ENCODE results near the gene MT1A. TPM values are rescaled to one million over a fixed set of nuclear protein-coding genes. Genes with fewer than 3 reads are reported as not detected.

The MT1A gene
- 1.4 TPM in 1 of 2 replicates, not detected in the other for total RNA-seq

DNA sequence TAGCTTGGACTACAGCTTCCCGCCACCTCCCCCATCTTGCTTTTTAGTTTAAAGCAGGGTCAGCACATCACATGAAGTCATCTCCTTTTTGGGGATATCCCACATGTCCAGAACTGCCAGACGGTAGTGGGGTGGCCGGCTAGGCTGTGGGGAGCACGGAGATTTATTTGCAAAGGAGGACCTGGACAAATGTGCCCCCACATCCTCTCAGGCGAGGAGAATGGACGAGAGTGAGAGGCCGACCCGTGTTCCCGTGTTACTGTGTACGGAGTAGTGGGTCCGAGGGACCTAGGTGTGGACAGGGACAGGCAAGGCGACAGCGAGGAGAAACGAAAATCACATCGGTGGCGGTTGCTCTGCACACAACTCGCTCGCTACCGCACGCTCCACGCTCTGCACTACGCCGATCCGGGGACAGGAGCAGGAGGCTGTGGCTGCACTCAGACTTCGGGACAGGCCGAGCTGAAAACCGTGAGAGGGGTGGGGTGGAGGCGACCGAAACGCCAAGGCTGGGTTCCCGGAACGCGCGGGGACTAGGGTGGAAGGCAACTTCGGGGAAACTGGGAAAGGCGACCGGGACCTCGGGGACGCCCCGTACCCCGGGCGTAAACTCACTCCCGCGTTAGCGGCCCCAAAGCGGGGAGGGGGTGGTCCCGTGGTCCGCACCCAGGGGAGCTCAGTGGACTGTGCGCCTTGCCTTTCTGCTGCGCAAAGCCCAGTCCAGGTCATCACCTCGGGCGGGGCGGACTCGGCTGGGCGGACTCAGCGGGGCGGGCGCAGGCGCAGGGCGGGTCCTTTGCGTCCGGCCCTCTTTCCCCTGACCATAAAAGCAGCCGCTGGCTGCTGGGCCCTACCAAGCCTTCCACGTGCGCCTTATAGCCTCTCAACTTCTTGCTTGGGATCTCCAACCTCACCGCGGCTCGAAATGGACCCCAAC, at the start of gene MT1A:
TSS of gene MT1A (plus strand) at position 853 of the 937 bp plus-strand sequence. CDS start at position 926, 73 bp downstream.

DNA sequence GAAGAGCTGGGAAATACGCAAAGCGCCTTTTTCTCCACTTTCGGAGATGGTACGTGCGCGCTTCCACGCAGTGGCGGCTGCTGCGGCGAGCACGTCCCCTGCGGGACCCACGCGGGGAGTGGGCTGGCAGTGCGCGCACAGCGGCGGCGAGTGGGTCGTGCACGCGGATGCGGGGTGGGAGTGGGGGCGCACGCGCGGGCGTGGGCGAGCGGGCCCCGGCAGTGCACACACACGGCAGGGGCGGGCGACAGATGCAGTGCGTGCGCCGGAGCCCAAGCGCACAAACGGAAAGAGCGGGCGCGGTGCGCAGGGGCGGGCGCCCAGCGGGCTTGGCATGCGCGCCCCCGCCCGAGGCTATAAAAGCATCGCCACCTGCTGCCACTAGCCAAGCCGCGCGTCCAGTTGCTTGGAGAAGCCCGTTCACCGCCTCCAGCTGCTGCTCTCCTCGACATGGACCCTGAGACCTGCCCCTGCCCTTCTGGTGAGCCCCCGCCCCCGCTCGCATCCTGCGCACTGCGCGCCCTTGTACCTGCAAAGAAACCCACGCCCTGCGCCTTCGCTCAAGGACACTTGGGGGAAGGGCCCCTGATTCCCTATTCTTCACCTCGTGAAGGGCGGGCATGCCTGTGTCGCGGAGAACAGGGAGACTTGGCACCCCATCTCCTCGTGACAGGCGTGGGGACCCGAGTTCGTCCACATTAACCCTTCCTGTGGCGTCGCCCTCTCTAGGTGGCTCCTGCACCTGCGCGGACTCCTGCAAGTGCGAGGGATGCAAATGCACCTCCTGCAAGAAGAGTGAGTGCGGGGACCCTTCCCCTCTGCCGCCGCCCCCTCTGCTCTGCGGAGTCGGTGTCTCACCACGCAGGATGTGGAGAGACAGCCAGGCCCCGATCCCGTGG, 49.1 kb upstream of the MT1A start, which contains the start of gene MT3:
TSS of gene MT3 (plus strand) at position 388 of the 899 bp plus-strand sequence. CDS start at position 451, 63 bp downstream.

DNA sequence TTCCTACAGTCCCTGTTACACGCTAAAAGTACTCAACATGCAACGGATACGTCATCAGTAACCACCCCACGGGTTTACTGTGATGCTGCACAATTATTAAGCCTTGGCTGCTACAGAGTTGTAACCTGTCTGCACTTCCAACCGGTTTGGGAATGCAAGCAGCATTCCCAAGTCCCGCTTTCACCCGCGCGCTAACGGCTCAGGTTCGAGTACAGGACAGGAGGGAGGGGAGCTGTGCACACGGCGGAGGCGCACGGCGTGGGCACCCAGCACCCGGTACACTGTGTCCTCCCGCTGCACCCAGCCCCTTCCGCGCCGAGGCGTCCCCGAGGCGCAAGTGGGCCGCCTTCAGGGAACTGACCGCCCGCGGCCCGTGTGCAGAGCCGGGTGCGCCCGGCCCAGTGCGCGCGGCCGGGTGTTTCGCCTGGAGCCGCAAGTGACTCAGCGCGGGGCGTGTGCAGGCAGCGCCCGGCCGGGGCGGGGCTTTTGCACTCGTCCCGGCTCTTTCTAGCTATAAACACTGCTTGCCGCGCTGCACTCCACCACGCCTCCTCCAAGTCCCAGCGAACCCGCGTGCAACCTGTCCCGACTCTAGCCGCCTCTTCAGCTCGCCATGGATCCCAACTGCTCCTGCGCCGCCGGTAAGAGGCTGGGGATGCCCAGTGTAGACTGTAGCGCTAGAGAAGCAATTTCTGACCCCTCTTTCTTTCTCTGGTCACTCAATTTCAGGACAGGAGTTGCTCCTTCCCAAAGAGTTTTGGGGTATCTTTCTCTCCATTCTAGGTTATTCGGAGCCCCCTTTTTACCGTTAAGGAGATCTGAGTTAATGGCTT, 30.2 kb upstream of the MT1A start, which contains the start of gene MT2A:
TSS of gene MT2A (plus strand) at position 542 of the 833 bp plus-strand sequence. CDS start at position 614, 72 bp downstream.

DNA sequence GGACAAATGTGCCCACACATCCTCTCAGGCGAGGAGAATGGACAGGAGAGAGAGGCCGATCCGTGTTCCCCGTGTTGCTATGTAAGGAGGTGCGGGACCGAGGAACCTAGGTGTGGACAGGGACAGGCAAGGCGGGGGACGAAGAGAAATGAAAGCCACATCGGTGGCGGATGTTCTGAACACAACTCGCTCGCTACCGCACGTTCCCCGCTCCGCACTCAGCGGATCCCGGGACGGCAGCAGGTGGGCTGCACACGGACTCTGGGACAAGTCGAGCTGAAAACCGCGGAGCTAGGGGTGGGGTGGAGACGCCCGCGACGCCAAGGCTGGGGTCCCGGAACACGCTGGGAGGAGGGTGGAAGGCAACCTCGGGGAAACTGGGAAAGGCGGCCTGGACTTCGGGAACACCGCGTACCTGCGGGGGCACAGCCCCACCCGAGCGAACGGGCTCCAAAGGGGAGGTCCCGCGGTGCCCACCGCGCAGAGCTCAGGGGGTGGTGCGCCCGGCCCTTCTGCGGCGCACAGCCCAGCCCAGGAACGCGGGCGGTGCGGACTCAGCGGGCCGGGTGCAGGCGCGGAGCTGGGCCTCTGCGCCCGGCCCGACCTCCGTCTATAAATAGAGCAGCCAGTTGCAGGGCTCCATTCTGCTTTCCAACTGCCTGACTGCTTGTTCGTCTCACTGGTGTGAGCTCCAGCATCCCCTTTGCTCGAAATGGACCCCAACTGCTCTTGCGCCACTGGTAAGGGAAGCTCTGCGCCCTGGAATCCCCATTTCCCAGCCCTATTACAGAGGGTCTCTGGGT, 13.1 kb upstream of the MT1A start, which contains the start of gene MT1E:
TSS of gene MT1E (plus strand) at position 642 of the 803 bp plus-strand sequence. CDS start at position 713, 71 bp downstream.

DNA sequence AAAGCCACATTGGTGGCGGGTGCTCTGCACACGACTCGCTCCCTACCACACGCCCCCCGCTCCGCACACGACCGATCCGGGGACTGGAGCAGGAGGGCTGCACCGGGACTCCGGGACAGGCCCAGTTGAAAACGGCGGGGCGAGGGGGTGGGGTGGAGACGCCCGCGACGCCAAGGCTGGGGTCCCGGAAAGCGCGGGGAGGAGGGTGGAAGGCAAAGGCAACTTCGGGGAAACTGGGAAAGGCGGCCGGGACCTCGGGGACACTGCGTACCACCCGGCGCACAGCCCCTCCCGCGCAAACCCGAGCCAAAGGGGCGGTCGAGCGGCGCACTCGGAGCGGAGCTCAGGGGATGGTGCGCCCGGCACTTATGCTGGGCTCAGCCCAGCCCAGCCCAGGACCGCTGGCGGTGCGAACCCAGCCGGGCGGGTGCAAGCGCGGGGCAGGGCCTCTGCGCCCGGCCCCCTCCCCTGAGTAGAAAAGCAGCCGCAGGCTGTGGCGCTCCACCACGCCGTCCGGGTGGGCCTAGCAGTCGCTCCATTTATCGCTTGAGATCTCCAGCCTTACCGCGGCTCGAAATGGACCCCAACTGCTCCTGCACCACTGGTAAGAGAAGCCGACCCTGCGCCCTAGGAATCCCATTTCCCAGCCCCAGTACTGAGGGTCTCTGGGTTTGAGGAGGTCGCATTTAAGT, 6.2 kb upstream of the MT1A start, which contains the start of gene MT1M:
TSS of gene MT1M (plus strand) at position 504 of the 692 bp plus-strand sequence. CDS start at position 577, 73 bp downstream.

DNA sequence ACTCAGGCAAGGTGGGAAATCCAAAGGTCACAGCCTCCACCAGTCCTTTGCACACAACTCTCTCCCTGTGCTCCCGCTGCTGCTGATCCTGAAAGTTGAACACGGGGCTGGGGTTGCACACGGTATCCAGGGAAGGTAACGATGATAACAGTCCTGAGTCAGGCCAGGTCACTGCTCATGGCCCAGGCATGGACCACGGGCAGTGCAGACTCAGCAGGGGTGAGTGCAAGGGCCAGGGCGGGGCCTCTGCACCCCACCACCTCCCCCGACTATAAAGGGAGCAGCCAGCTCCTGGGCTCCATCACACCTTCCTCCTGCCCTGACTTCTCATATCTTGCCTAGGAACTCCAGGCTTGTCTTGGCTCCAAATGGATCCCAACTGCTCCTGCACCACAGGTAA, 13.1 kb downstream of the MT1A start, which contains the start of gene MT1B:
TSS of gene MT1B (plus strand) at position 301 of the 400 bp plus-strand sequence. CDS start at position 369, 68 bp downstream.

DNA sequence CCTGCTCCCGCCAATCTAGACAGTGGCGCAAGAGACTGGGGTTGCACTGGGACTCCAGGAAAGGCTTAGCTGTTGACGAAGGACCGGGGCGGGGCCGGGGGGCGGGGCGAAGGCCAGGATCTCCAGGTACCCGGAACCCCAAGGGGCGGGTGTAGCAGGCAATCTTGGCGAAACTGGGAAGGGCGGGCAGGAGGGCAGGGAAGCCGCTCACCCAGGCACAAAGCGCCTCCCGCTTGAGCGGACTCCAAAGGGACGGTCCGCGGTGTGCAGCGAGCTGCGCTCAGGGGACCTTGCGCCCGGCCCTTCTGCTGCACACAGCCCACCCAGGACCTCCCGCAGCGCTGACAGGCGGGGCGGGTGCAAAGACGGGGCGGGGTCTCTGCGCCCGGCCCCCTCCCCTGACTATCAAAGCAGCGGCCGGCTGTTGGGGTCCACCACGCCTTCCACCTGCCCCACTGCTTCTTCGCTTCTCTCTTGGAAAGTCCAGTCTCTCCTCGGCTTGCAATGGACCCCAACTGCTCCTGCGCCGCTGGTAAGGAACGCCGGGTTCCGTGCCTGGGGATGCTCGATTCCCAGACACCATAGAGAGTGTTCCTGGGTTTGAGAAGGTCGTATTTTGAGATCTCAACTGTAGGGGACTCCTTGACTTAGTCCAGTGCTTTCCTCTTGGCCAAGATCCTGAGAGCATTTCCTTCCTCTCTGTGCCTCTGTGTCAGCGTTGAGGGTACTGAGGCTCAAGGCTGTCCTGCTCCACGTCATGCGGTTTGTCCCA, 19.3 kb downstream of the MT1A start, which contains the start of gene MT1F:
TSS of gene MT1F (plus strand) at position 405 of the 772 bp plus-strand sequence. CDS start at position 505, 100 bp downstream.

DNA sequence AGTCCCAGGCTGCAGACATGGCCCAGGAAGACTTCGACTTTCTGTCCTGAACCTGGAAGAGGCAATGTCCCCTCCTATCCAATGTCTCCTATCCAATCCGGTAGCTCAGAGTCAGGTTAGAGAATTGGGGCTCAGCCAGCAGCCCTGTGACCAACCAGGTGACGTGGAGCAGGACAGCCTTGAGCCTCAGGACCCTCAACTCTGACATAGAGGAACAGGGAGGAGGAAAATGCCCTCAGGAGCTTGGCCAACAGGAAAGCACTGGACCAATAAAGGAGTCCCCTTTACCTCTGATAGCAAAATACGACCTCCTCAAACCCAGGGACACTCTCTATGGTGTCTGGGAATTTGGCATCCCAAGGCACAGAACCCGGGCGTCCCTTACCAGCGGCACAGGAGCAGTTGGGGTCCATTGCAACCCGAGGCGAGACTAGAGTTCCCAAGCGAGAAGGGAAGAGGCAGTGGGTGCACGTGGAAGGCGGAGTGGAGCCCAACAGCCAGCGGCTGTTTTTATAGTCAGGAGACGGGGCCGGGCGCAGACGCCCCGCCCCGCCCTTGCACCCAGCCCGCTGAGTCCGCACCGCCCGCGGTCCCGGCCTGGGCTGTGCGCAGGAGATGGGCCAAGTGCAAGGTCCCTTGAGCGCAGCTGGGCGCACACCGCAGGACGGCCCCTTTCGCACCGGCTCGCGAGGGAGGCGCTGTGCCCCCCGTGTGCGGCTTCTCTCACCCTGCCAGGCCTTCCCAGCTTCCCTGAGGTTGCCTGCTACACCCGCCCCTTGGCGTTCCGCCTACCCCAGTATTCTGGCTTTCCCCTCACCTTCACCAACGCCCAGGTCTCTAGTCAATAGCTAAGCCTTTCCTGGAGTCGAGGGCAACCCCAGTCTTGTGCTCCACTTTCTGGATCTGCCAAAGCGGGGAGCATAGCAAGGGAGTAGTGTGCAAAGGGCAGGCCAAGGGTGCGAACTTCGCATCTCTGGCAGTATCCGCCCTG, 29.4 kb downstream of the MT1A start, which contains the start of gene MT1G:
TSS of gene MT1G (minus strand) at position 485 of the 991 bp plus-strand sequence. CDS start at position 413, 72 bp downstream.

DNA sequence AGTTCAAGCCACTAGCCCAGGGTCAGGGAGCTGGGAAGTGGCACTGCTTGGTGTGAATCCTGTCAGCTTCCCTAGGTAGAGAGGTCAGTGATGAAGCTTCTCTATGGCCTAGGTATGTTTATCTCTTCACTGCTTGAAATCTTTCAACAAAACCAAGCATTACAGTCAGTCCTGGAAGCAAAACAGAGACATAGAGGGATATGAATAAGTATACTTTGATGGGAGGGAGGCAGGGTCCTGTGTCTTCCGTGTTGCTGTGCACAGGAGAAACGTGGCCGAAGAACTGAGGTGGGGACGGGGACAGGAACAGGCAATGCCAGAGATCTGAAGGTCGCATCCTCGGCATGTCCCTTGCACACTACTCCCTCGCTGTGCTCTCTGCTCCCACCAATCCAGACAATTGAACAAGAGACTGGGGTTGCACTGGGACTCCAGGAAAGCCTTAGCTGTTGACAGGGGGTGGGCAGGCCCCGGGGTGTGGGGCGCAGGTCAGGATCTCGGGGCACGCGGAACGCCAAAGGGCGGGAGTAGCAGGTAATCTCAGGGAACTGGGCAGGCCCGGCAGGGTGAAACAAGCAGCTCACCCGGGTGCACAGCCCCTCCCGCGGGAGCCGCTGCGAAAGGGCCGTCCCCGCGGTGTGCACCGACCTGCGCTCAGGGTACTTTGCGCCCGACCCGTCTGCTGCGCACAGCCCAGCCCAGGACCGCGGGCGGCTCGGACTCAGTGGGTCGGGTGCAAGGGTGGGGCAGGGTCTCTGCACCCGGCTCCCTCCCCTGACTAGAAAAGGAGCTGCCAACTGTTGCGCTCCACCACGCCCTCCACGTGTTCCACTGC, 30.8 kb downstream of the MT1A start, which contains the start of gene MT1H:
TSS of gene MT1H (plus strand) at position 810 of the 835 bp plus-strand sequence. CDS start 71 bp downstream, outside the sequence.

DNA sequence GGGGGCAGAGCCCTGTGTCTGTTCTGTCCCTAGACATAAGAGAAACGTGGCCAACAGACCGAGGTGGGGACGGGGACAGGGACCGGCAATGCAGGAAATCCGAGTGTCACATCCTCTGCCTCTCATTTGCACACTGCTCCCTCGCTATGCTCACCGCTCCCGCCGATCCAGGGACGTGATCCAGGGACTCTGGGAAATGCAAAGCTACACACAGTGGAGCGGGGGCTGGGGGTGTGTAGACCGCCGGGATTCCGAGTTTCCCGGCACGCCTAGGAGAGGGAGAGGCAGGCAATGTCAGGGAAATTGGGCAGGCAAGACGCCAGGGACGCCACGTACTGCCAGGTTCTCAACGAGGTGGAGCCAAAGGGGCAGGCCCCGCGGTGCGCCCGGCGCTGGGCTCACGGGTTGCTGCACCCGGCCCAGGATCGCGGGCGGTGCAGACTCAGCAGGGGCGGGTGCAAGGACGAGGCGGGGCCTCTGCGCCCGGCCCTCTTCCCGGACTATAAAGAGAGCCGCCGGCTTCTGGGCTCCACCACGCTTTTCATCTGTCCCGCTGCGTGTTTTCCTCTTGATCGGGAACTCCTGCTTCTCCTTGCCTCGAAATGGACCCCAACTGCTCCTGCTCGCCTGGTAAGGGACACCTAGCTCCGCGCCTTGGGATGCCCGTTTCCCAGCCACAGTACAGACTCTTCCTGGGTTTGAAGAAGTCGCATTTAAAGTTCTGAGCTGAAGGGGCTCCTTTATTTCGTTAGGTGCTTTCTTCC, 43.7 kb downstream of the MT1A start, which contains the start of gene MT1X:
TSS of gene MT1X (plus strand) at position 532 of the 764 bp plus-strand sequence. CDS start at position 603, 71 bp downstream.

Other genes starting within 250 kb of the MT1A start
- gene AMFR, start 213.1 kb upstream of the MT1A start, total RNA-seq, result 246 and 344 TPM in 2 replicates
- gene NUDT21, start 187.3 kb upstream of the MT1A start, total RNA-seq, result 45.9 and 57.4 TPM in 2 replicates
- 51.5 and 56.7 TPM in 2 replicates for gene OGFOD1, start 187.1 kb upstream of the MT1A start, total RNA-seq
- 80.1 and 110 TPM in 2 replicates for gene BBS2, start 118.6 kb upstream of the MT1A start, total RNA-seq
- not detected in 2 replicates for gene MT4, start 73.6 kb upstream of the MT1A start, total RNA-seq
- gene MT3, start 49.1 kb upstream of the MT1A start, total RNA-seq, result not detected in 2 replicates
- gene MT2A, start 30.1 kb upstream of the MT1A start, total RNA-seq, result 36.7 and 117 TPM in 2 replicates
- gene MT1E, start 12.9 kb upstream of the MT1A start, total RNA-seq, result 129 and 231 TPM in 2 replicates
- gene MT1M, start 6.0 kb upstream of the MT1A start, total RNA-seq, result 2.8 and 3.9 TPM in 2 replicates
- not detected in 2 replicates for gene MT1B, start 13.2 kb downstream of the MT1A start, total RNA-seq
- not detected in 2 replicates for gene MT1F, start 19.3 kb downstream of the MT1A start, total RNA-seq
- not detected in 2 replicates for gene MT1G, start 29.4 kb downstream of the MT1A start, total RNA-seq
- gene MT1H, start 31.1 kb downstream of the MT1A start, total RNA-seq, result not detected in 2 replicates
- gene MT1X, start 43.8 kb downstream of the MT1A start, total RNA-seq, result 24.3 and 45.7 TPM in 2 replicates
- 38.7 and 40.7 TPM in 2 replicates for gene NUP93, start 91.5 kb downstream of the MT1A start, total RNA-seq
- gene SLC12A3, start 226.5 kb downstream of the MT1A start, total RNA-seq, result under 0.01 TPM in 1 of 2 replicates, not detected in the other

Measured in bronchial smooth muscle cell (primary cell).